ENCODE data around the gene FGA.

The FGA gene

DNA sequence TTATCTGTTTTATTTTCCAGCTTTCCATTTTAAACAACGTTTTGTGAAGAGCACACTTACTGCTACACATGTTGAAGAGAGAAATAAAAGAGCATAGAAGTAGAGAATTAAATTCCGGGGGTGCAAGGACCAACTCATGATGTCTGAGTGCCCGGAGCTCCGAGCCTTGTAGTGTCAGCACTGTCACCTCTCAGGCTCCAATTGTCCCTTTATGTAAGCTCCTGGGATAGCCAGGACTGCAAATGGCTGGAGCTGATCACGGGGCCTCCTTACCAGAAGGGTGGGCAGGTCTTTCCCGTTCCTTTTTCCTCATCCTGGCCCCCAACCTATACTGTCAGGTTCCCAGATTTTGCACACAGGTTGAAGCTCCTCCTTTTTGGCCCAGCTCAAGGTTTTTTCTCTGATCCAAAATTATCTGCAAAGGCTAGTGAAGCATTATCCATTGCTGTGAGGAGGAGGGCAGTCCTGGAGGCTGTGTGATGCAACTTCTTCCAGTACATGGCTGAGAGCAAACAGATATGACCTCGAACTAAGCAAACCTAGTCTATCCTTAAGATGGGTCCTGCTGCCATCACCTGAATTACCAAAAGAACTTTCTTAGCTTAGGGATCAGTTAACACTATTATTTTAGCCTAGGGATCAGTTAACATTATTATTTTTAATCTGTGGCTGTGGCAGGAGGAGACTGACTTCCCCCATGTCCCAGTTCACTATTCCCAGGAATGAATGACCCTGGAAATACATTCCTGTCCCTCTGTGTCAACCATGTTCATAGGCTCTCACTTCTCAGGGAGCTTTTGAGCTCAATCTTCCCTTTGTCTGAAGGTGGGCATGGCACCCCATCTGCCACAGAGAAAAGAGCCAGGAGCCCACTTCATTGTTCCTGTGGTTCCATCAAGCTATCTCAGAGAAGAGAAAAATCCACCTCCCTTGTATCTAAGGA lies 22.2 kb upstream of the FGA start, which contains the start of gene FGG:
Gene FGG, minus strand, starts transcription at position 185 of the 943 bp plus-strand sequence. Its CDS starts 47 bp downstream, at position 138.
- DNase-seq = no peak
- H3K27me3 ChIP-seq (ENCODE audit: insufficient read depth, low read depth, severe bottlenecking) = no peaks in the 10 kb centered on the region
- H3K36me3 ChIP-seq = no peaks in the 10 kb centered on the region
- H3K27ac ChIP-seq = no peak within 1 kb of the TSS
- no peak within 1 kb of the TSS for H3K4me3 ChIP-seq (ENCODE audit: low read depth, low read length)
- TF ChIP-seq, protein P1, sequence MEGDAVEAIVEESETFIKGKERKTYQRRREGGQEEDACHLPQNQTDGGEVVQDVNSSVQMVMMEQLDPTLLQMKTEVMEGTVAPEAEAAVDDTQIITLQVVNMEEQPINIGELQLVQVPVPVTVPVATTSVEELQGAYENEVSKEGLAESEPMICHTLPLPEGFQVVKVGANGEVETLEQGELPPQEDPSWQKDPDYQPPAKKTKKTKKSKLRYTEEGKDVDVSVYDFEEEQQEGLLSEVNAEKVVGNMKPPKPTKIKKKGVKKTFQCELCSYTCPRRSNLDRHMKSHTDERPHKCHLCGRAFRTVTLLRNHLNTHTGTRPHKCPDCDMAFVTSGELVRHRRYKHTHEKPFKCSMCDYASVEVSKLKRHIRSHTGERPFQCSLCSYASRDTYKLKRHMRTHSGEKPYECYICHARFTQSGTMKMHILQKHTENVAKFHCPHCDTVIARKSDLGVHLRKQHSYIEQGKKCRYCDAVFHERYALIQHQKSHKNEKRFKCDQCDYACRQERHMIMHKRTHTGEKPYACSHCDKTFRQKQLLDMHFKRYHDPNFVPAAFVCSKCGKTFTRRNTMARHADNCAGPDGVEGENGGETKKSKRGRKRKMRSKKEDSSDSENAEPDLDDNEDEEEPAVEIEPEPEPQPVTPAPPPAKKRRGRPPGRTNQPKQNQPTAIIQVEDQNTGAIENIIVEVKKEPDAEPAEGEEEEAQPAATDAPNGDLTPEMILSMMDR (IDR thresholded peaks at IDR 0.05; ENCODE audit: low read depth, low read length) = no peak
- no peaks in the 10 kb centered on the region for H3K9me3 ChIP-seq (ENCODE audit: severe bottlenecking)

DNA sequence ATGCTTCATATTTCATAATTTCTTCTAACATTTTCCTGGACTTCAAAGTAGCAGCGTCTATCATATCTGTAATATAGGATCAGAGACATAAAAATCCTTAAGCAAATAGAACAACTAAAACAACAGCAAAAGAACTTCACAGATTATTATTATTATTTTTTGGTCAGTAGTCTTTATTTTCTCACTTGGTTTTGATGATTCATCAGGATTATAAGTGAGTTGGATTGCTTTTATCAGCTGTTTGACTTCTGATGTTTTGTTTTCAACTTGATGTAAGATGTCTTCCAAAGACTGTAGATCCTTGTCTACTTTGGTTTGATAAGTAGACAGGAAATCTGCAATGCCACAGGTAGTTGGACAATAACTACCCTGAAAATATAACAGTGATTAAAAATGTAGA lies 21.3 kb upstream of the FGA start:
- H3K9me3 ChIP-seq (ENCODE audit: severe bottlenecking) = no peaks in the 10 kb centered on the region
- H3K27me3 ChIP-seq (ENCODE audit: insufficient read depth, low read depth, severe bottlenecking) = no peaks in the 10 kb centered on the region
- H3K27ac ChIP-seq = no peak overlapping the region
- H3K4me3 ChIP-seq (ENCODE audit: low read depth, low read length) = no peak overlapping the region
- no peaks in the 10 kb centered on the region for H3K36me3 ChIP-seq
- TF ChIP-seq, protein P1 (IDR thresholded peaks at IDR 0.05; ENCODE audit: low read depth, low read length) = no peak
- no peak for DNase-seq

DNA sequence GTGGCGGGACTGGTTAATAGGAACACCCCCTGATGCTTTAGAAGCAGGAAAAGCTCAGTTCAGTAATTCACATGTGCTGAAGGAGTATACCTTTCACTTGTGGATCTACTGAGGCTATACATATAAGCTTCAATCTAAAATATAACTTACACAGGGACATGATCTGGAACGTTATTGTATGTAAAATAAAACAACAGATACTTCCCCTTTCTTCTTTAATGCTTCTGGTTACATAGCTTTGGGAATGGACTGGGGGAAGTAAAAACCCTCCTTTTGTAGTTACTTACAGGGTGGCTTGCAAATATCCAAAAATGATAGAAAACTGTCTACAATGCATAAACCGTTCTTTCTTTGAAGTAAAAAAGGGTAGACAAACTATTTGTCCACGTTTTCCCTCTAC lies 20.0 kb upstream of the FGA start:
- H3K4me3 ChIP-seq (ENCODE audit: low read depth, low read length) = no peak overlapping the region
- no peaks in the 10 kb centered on the region for H3K36me3 ChIP-seq
- H3K9me3 ChIP-seq (ENCODE audit: severe bottlenecking) = no peaks in the 10 kb centered on the region
- TF ChIP-seq, protein P1 (IDR thresholded peaks at IDR 0.05; ENCODE audit: low read depth, low read length) = no peak
- no peak overlapping the region for H3K27ac ChIP-seq
- no peak for DNase-seq
- H3K27me3 ChIP-seq (ENCODE audit: insufficient read depth, low read depth, severe bottlenecking) = no peaks in the 10 kb centered on the region

DNA sequence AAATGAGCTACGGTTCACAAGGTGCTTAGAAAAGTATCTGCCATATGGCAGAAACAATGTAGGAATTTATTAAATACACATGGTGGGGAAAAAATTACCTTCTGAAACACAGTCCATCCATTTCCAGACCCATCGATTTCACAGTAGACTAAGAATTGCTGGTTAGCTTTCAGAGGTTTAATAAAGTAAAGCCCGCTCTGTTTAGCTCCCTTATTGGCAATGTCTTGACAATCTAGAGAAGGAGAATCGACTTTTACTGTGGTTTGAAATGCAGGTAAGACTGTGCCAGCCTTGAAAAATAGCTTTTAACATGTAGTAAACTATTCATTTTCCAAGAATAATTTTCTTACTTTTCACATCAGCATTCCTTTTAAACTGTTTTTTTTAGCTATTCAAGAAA lies 19.0 kb upstream of the FGA start:
- Histone ChIP-seq H3K9me3 (ENCODE audit: severe bottlenecking) (no peaks in the 10 kb centered on the region), H3K27me3 (ENCODE audit: insufficient read depth, low read depth, severe bottlenecking) (no peaks in the 10 kb centered on the region), H3K4me3 (ENCODE audit: low read depth, low read length) (no peak overlapping the region), H3K27ac (no peak overlapping the region), H3K36me3 (no peaks in the 10 kb centered on the region)
- TF ChIP-seq, protein P1 (IDR thresholded peaks at IDR 0.05; ENCODE audit: low read depth, low read length) = no peak
- DNase-seq = no peak

DNA sequence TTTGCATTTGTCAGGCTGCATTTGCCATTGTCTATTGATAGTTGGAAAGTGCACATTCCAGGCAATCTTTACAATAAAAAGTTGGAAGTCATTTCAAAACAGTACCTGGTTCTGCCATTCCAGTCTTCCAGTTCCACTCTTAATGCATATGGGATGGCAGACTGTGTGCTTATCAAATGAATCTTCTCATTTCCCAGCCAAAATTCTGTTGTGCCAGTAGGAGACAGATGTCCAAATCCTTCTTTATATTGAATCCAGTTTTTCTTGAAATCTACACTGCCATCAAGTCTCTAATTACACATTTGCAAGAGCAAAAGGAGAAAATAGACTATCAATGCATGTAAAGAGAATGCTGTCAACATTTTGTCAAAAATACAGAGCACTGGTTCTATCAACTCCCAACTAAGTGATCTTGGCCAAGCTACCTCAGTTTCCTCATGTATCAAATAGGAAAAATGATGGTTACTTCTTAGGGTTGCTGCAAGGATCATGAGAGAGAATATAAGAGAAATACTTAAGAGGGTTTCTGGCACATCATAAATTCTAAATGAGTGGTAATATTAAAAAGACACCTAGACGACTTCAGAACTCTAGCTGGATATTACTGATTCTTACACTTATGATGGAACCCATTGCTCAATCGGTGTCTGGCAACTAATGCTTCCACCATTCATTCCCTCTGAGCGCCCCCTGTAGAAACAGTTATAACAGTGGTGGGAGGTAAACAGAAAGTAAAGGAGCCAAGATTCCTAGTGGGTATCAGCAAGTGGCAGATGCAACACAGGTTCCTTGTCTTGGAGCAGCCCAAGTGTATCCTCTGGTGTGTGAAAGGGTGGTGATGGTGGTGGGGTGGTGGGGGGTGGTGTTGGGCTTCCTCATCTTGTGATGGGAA lies 18.1 kb upstream of the FGA start:
- Histone ChIP-seq H3K27me3 (ENCODE audit: insufficient read depth, low read depth, severe bottlenecking) (no peaks in the 10 kb centered on the region), H3K4me3 (ENCODE audit: low read depth, low read length) (no peak overlapping the region), H3K27ac (no peak overlapping the region), H3K36me3 (no peaks in the 10 kb centered on the region), H3K9me3 (ENCODE audit: severe bottlenecking) (no peaks in the 10 kb centered on the region)
- no peak for DNase-seq
- TF ChIP-seq, protein P1 (IDR thresholded peaks at IDR 0.05; ENCODE audit: low read depth, low read length) = no peak
